H9 (cell line): ENCODE measurements around the gene ZNF770. TPM values are rescaled to one million over a fixed set of nuclear protein-coding genes. Genes with fewer than 3 reads are reported as not detected.

ENCODE experiments used
- DNase-seq: peaks from one replicate; pipeline ENCODE4 v3.0.0-alpha.2; 2017
- H2AFZ ChIP-seq: one replicate; pipeline ENCODE4 v1.6.1; 2013; ENCODE audit warnings: mild to moderate bottlenecking, low read length, control low read depth, moderate library complexity
- H2AK5ac ChIP-seq: 2 replicates; pipeline ENCODE4 v1.6.1; 2013; ENCODE audit warnings: low read length, control low read depth, mixed read lengths; ENCODE audit not compliant: insufficient read length
- H2BK120ac ChIP-seq: one replicate; pipeline ENCODE4 v1.6.1; 2013; ENCODE audit warnings: low read depth, mild to moderate bottlenecking, low read length, control low read depth, inconsistent platforms; ENCODE audit not compliant: poor library complexity, severe bottlenecking
- H2BK12ac ChIP-seq: 2 replicates; pipeline ENCODE4 v1.6.1; 2013; ENCODE audit warnings: low read length, control low read depth, mixed read lengths, low read depth; ENCODE audit not compliant: insufficient read length
- H2BK15ac ChIP-seq: 2 replicates; pipeline ENCODE4 v1.6.1; 2013; ENCODE audit warnings: low read depth, low read length, control low read depth
- H2BK20ac ChIP-seq: one replicate; pipeline ENCODE4 v1.6.1; 2013; ENCODE audit warnings: low read depth, mild to moderate bottlenecking, low read length, control low read depth, inconsistent platforms; ENCODE audit not compliant: poor library complexity, severe bottlenecking
- H2BK5ac ChIP-seq: 2 replicates; pipeline ENCODE4 v1.6.1; 2013; ENCODE audit warnings: low read length, control low read depth, mixed read lengths; ENCODE audit not compliant: insufficient read length
- H3K14ac ChIP-seq: 2 replicates; pipeline ENCODE4 v1.6.1; 2013; ENCODE audit warnings: low read length, control low read depth; ENCODE audit not compliant: insufficient read depth
- H3K18ac ChIP-seq: 2 replicates; pipeline ENCODE4 v1.6.1; 2013; ENCODE audit warnings: low read depth, mild to moderate bottlenecking, mixed read lengths, low read length, control low read depth; ENCODE audit not compliant: insufficient read length
- H3K23ac ChIP-seq: 2 replicates; pipeline ENCODE4 v1.6.1; 2013; ENCODE audit warnings: low read length, control low read depth, mixed read lengths, low read depth; ENCODE audit not compliant: insufficient read length
- H3K23me2 ChIP-seq: 2 replicates; pipeline ENCODE4 v1.6.1; 2013; ENCODE audit warnings: low read depth, mild to moderate bottlenecking, mixed read lengths, low read length, control low read depth; ENCODE audit not compliant: insufficient read length, poor library complexity, severe bottlenecking
- H3K27ac ChIP-seq: 2 replicates; pipeline ENCODE4 v1.5.1; 2013; ENCODE audit warnings: low read length, control low read depth, mixed read lengths, low read depth; ENCODE audit not compliant: insufficient read length
- H3K27me3 ChIP-seq: 2 replicates; pipeline ENCODE4 v1.6.1; 2013; ENCODE audit warnings: low read length, control low read depth, inconsistent platforms; ENCODE audit not compliant: insufficient read depth
- H3K4ac ChIP-seq: 2 replicates; pipeline ENCODE4 v1.6.1; 2013; ENCODE audit warnings: low read depth, mild to moderate bottlenecking, control low read depth, inconsistent platforms, low read length, moderate library complexity
- H3K4me1 ChIP-seq: 2 replicates; pipeline ENCODE4 v1.6.1; 2013; ENCODE audit warnings: low read length, control low read depth, inconsistent platforms; ENCODE audit not compliant: insufficient read depth
- H3K4me2 ChIP-seq: 2 replicates; pipeline ENCODE4 v1.6.1; 2013; ENCODE audit warnings: low read length, control low read depth, mixed read lengths; ENCODE audit not compliant: insufficient read length, insufficient read depth
- H3K56ac ChIP-seq: 2 replicates; pipeline ENCODE4 v1.6.1; 2013; ENCODE audit warnings: low read depth, mild to moderate bottlenecking, mixed read lengths, low read length, control low read depth; ENCODE audit not compliant: insufficient read length
- H3K79me1 ChIP-seq: 2 replicates; pipeline ENCODE4 v1.6.1; 2013; ENCODE audit warnings: low read depth, mild to moderate bottlenecking, moderate library complexity, low read length, control low read depth, inconsistent platforms; ENCODE audit not compliant: insufficient read depth, poor library complexity, severe bottlenecking
- H3K79me2 ChIP-seq: 2 replicates; pipeline ENCODE4 v1.6.1; 2013; ENCODE audit warnings: low read length, control low read depth, inconsistent platforms; ENCODE audit not compliant: insufficient read depth
- H3K9ac ChIP-seq: 2 replicates; pipeline ENCODE4 v1.6.1; 2013; ENCODE audit warnings: low read length, control low read depth, mixed read lengths; ENCODE audit not compliant: insufficient read length; ENCODE audit errors: extremely low read depth
- H3K9me3 ChIP-seq: one replicate; pipeline ENCODE4 v1.6.1; 2013; ENCODE audit warnings: low read depth, low read length, inconsistent platforms; ENCODE audit not compliant: control insufficient read depth
- H3T11ph ChIP-seq: one replicate; pipeline ENCODE4 v1.6.1; 2013; ENCODE audit warnings: mild to moderate bottlenecking, low read length, control low read depth, inconsistent platforms
- H4K20me1 ChIP-seq: one replicate; pipeline ENCODE4 v1.6.1; 2013; ENCODE audit not compliant: control insufficient read depth, insufficient read length, insufficient read depth
- H4K5ac ChIP-seq: 2 replicates; pipeline ENCODE4 v1.6.1; 2013; ENCODE audit warnings: low read depth, mild to moderate bottlenecking, mixed read lengths, low read length, control low read depth; ENCODE audit not compliant: insufficient read length
- H4K8ac ChIP-seq: replicated peaks from 2 replicates; pipeline ENCODE4 v1.6.1; 2013; ENCODE audit warnings: low read length, control low read depth, mixed read lengths, low read depth; ENCODE audit not compliant: insufficient read length
- H4K91ac ChIP-seq: 2 replicates; pipeline ENCODE4 v1.6.1; 2013; ENCODE audit warnings: low read depth, mild to moderate bottlenecking, moderate library complexity, mixed read lengths, low read length, control low read depth; ENCODE audit not compliant: insufficient read length
- H3K27ac Mint-ChIP-seq, 3 experiments: 2 replicates in 2 of 3; 3 replicates in 1 of 3; pipeline ENCODE4 v1.8.0; 2020 to 2021; ENCODE audit warnings: mixed read lengths in 3 of 3, mild to moderate bottlenecking in 1 of 3, moderate library complexity in 1 of 3
- H3K27me3 Mint-ChIP-seq: 2 replicates; pipeline ENCODE4 v1.8.0; 2021; ENCODE audit warnings: low read depth, mild to moderate bottlenecking, moderate library complexity, mixed read lengths
- H3K36me3 Mint-ChIP-seq, 3 experiments: 2 replicates in 2 of 3; 3 replicates in 1 of 3; pipeline ENCODE4 v1.8.0; 2020 to 2021; ENCODE audit warnings: low read depth in 3 of 3, mixed read lengths in 3 of 3; ENCODE audit not compliant: insufficient read depth in 1 of 3
- H3K4me1 Mint-ChIP-seq, 2 experiments: 2 replicates each; pipeline ENCODE4 v1.8.0; 2020; ENCODE audit warnings: mixed read lengths in 2 of 2
- H3K4me3 Mint-ChIP-seq, 2 experiments: 2 replicates in 1 of 2; 3 replicates in 1 of 2; pipeline ENCODE4 v1.8.0; 2020 to 2021; ENCODE audit warnings: mild to moderate bottlenecking in 2 of 2, mixed read lengths in 2 of 2, moderate library complexity in 1 of 2
- H3K9me3 Mint-ChIP-seq, 2 experiments: 2 replicates in 1 of 2; 3 replicates in 1 of 2; pipeline ENCODE4 v1.8.0; 2020; ENCODE audit warnings: mild to moderate bottlenecking in 2 of 2, mixed read lengths in 2 of 2, moderate library complexity in 1 of 2
- CTCF ChIP-seq: fragments of 200-600 bp; sonication (generic); conservative IDR thresholded peaks from 3 replicates; pipeline ENCODE4 v1.8.0; 2021; ENCODE audit warnings: antibody characterized with exemption, mild to moderate bottlenecking
- WGBS: extraction: QIAGEN DNeasy Blood & Tissue Kit; methylation state at CpG from one replicate; pipeline ENCODE4 v1.1.7; 2013; ENCODE audit warnings: missing lambda C conversion rate, low lambda C conversion rate, mixed read lengths; ENCODE audit not compliant: insufficient read length; ENCODE audit errors: extremely low coverage; 5-methylcytosine and 5-hydroxymethylcytosine counted together
- total RNA-seq: library from RNA; stranded (reverse); gene quantifications from 2 replicates; pipeline ENCODE4 v1.2.1, GENCODE V29; 2021

The ZNF770 gene
- total RNA-seq, 1 experiment from 2014 or later: 111 TPM

- Histone ChIP-seq H3K18ac (no peak overlapping the region), H3K27ac (no peak overlapping the region), H3K79me2 (no peaks in the 10 kb centered on the region), H2BK12ac (no peak overlapping the region), H2AK5ac (no peak overlapping the region), H4K91ac (no peak overlapping the region), H3K56ac (no peak overlapping the region), H3K23me2 (no peaks in the 10 kb centered on the region), H3T11ph (no peak overlapping the region), H2BK15ac (peak overlapping the region; percentile 97), H4K8ac (no peak overlapping the region), H3K4me1 (peaks cover 3% of the 10 kb centered on the region; the same call in 1 of the 2 replicates), H3K4ac (no peak overlapping the region), H3K79me1 (no peaks in the 10 kb centered on the region), H2AFZ (no peak overlapping the region), H3K27me3 (no peaks in the 10 kb centered on the region), H3K14ac (no peak overlapping the region), H3K23ac (no peak overlapping the region), H4K5ac (no peak overlapping the region), H2BK120ac (no peak overlapping the region), H2BK5ac (no peak overlapping the region), H4K20me1 (no peaks in the 10 kb centered on the region), H3K4me2 (no peak overlapping the region), H3K9ac (no peak overlapping the region), H3K9me3 (no peaks in the 10 kb centered on the region), H2BK20ac (no peak overlapping the region)
- Mint-ChIP-seq H3K36me3 (no peaks in the 10 kb centered on the region), H3K4me3 (no peak overlapping the region), H3K27me3 (no peaks in the 10 kb centered on the region; the same call in 1 of the 2 replicates), H3K4me1 (peaks cover 25 to 31% of the 10 kb centered on the region in 2 experiments), H3K27ac (no peak overlapping the region), H3K9me3 (no peaks in the 10 kb centered on the region; a peak in 1 of 5 replicates)
- WGBS: no CpG with 5 or more reads among the region's 7 CpGs
- no peak for DNase-seq
- TF ChIP-seq CTCF: no peak
Observed at GRCh38 chr15:34999906-35000305, 11.8 kb upstream of the ZNF770 start.
